HepG2 (cell line): ENCODE data around the gene FGF21. TPM values are rescaled to one million over a fixed set of nuclear protein-coding genes. Genes with fewer than 3 reads are reported as not detected.

ENCODE experiments used
- ASH2L ChIP-seq: fragments of 300-600, 200-600 bp; sonication (generic); IDR thresholded peaks from 2 replicates; pipeline ENCODE4 v1.7.0; 2017; ENCODE audit warnings: low read depth, mild to moderate bottlenecking, moderate library complexity, mixed read lengths, low read length; ENCODE audit not compliant: insufficient read length
- CCAR2 ChIP-seq: fragments of 200-400 bp; formaldehyde crosslinking; optimal IDR thresholded peaks from 2 replicates; pipeline ENCODE3; 2018; ENCODE audit warnings: low read depth, mild to moderate bottlenecking, low read length, moderate library complexity
- GLI4 ChIP-seq: sonication (generic); formaldehyde crosslinking; IDR thresholded peaks from 2 replicates; pipeline ENCODE4 v1.5.1; 2020; ENCODE audit warnings: missing genetic modification reagents, mild to moderate bottlenecking, moderate library complexity, borderline replicate concordance
- HHEX ChIP-seq: IDR thresholded peaks from 2 replicates; pipeline ENCODE4 v1.6.1; 2016; ENCODE audit warnings: control low read depth
- MED8 ChIP-seq: sonication (generic); formaldehyde crosslinking; IDR thresholded peaks from 2 replicates; pipeline ENCODE4 v1.8.1; 2023; ENCODE audit warnings: mild to moderate bottlenecking, missing genetic modification reagents; ENCODE audit not compliant: insufficient replicate concordance
- NFATC3 ChIP-seq: sonication (generic); formaldehyde crosslinking; IDR thresholded peaks from 2 replicates; pipeline ENCODE4 v1.5.1; 2020; ENCODE audit warnings: mild to moderate bottlenecking, missing genetic modification reagents
- RARG ChIP-seq: sonication (generic); formaldehyde crosslinking; IDR thresholded peaks from 2 replicates; pipeline ENCODE4 v1.4.0; 2020; ENCODE audit warnings: low read depth, mild to moderate bottlenecking, missing genetic modification reagents
- ZBTB7B ChIP-seq: sonication (generic); formaldehyde crosslinking; IDR thresholded peaks from 2 replicates; pipeline ENCODE4 v1.4.0; 2020; ENCODE audit warnings: missing genetic modification reagents
- ZFP62 ChIP-seq: sonication (generic); formaldehyde crosslinking; IDR thresholded peaks from 2 replicates; pipeline ENCODE4 v1.4.0; 2020; ENCODE audit warnings: missing genetic modification reagents
- ZNF10 ChIP-seq: sonication (generic); formaldehyde crosslinking; IDR thresholded peaks from 2 replicates; pipeline ENCODE4 v1.4.0; 2020; ENCODE audit warnings: mild to moderate bottlenecking, low read depth, missing genetic modification reagents, borderline replicate concordance
- ZNF329 ChIP-seq: sonication (generic); formaldehyde crosslinking; IDR thresholded peaks from 2 replicates; pipeline ENCODE4 v1.9.0; 2021; ENCODE audit warnings: low read depth, mild to moderate bottlenecking, missing genetic modification reagents
- ZNF546 ChIP-seq: sonication (generic); formaldehyde crosslinking; conservative IDR thresholded peaks from 2 replicates; pipeline ENCODE4 v1.8.1; 2023; ENCODE audit warnings: mild to moderate bottlenecking, missing genetic modification reagents
- ZNF670 ChIP-seq: sonication (generic); formaldehyde crosslinking; IDR thresholded peaks from 2 replicates; pipeline ENCODE4 v1.8.0; 2022; ENCODE audit warnings: mild to moderate bottlenecking, missing genetic modification reagents, borderline replicate concordance
- ZNF782 ChIP-seq: sonication (generic); formaldehyde crosslinking; IDR thresholded peaks from 2 replicates; pipeline ENCODE4 v1.4.0; 2020; ENCODE audit warnings: missing genetic modification reagents, mild to moderate bottlenecking, borderline replicate concordance
- ZNF850 ChIP-seq: sonication (generic); formaldehyde crosslinking; conservative IDR thresholded peaks from 2 replicates; pipeline ENCODE4 v1.9.0; 2021; ENCODE audit warnings: mild to moderate bottlenecking, missing genetic modification reagents
- ZSCAN30 ChIP-seq: sonication (generic); formaldehyde crosslinking; IDR thresholded peaks from 2 replicates; pipeline ENCODE4 v1.5.0; 2020; ENCODE audit warnings: mild to moderate bottlenecking, missing genetic modification reagents
- polyA plus RNA-seq, 8 experiments: library from polyadenylated mRNA; depleted of rRNA in 3 of 8; stranded (reverse) in 7 of 8; unstranded in 1 of 8; fragments of >200 nt; fragmentation: Illumina TruSeq in 4 of 8; extraction: Trizol in 4 of 8; gene quantifications; 2 replicates each; pipeline versions ENCODE4 v1.2.1 to v1.2.3, GENCODE V29; 2011 to 2016; ENCODE audit warnings: low read depth in 4 of 8, missing spikeins in 1 of 8, mixed read lengths in 1 of 8; ENCODE audit not compliant: insufficient read depth in 1 of 8
- total RNA-seq, 5 experiments: library from RNA; depleted of rRNA; stranded (reverse); fragments of >200 nt; fragmentation: Illumina TruSeq; extraction: Trizol; gene quantifications; 2 replicates each; pipeline ENCODE4 v1.2.3, GENCODE V29; 2016; ENCODE audit warnings: low read depth in 1 of 5
- TF ChIP-seq, protein P1 (sequence below): conservative IDR thresholded peaks from 2 replicates; pipeline ENCODE4 v1.6.1; 2018; ENCODE audit warnings: missing genetic modification reagents
- TF ChIP-seq, protein P2 (sequence below): sonication (generic); formaldehyde crosslinking; IDR thresholded peaks from 2 replicates; pipeline ENCODE4 v1.4.0; 2020; ENCODE audit warnings: missing genetic modification reagents
- TF ChIP-seq, protein P3 (sequence below): sonication (generic); formaldehyde crosslinking; conservative IDR thresholded peaks from 2 replicates; pipeline ENCODE4 v1.4.0; 2020; ENCODE audit warnings: missing genetic modification reagents
- TF ChIP-seq, protein P4 (sequence below): sonication (generic); formaldehyde crosslinking; IDR thresholded peaks from 2 replicates; pipeline ENCODE4 v1.9.0; 2021; ENCODE audit warnings: missing genetic modification reagents, mild to moderate bottlenecking, borderline replicate concordance
- TF ChIP-seq, protein P5 (sequence below): sonication (generic); formaldehyde crosslinking; IDR thresholded peaks from 2 replicates; pipeline ENCODE4 v1.5.0; 2020; ENCODE audit warnings: mild to moderate bottlenecking, missing genetic modification reagents, moderate library complexity

Gene FGF21
- total and polyA plus RNA-seq, 2 of the 13 experiments (the other 11 are each of a cell fraction or from before 2014, with no cell fraction given), result 0.17 TPM; not detected in 1

DNA sequence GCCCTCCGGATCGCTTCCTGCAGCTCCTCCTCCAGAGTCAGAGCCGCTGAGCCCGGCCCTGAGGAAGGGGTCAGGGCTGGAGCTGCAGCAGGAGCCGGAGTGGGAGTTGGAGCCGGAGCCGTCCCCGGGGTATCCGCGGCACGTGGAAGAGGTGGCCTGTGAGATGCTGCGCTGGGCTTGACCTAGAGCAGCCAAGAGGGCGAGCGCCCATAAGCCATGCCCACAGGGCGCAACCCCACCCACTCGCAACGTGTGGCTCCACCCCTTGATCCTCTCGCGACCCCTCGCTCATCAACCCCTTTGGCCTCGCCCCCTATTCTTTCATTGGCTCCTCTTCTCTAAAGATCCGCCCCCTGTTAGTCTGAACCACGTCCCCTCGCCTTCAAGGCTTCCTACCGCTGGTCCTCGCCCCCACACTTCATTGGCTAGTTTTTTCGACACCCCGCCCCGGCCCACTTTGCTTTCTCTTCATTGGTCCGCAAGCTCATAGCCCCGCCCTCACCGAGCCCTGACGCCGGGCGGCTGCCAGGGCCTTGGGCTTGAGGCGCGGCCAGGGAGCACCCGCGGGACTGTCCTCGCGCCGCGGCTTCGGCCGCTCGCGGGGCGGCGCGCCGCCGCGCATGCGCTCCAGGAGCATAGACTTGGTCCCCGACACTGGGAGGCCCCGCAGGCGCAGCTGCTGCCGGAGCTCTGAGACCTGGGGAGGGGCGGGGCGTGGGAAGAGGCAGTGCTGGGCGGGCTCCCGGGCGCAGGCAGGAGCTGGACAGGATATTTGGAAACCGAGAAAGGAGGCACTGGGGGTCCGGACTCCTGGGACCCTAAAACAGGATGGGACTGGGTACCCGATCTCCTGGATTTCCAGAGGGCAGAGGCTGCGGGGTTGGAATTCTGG lies 41.2 kb upstream of the FGF21 start (continued):
- TF ChIP-seq, protein P1, sequence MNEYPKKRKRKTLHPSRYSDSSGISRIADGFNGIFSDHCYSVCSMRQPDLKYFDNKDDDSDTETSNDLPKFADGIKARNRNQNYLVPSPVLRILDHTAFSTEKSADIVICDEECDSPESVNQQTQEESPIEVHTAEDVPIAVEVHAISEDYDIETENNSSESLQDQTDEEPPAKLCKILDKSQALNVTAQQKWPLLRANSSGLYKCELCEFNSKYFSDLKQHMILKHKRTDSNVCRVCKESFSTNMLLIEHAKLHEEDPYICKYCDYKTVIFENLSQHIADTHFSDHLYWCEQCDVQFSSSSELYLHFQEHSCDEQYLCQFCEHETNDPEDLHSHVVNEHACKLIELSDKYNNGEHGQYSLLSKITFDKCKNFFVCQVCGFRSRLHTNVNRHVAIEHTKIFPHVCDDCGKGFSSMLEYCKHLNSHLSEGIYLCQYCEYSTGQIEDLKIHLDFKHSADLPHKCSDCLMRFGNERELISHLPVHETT (CRISPR knock-in tag), result no peak
- TF ChIP-seq GLI4 (CRISPR knock-in tag), result peak; percentile 44; the same call in 1 of the 2 replicates
- no peak for TF ChIP-seq ZNF10
- TF ChIP-seq, protein P2, sequence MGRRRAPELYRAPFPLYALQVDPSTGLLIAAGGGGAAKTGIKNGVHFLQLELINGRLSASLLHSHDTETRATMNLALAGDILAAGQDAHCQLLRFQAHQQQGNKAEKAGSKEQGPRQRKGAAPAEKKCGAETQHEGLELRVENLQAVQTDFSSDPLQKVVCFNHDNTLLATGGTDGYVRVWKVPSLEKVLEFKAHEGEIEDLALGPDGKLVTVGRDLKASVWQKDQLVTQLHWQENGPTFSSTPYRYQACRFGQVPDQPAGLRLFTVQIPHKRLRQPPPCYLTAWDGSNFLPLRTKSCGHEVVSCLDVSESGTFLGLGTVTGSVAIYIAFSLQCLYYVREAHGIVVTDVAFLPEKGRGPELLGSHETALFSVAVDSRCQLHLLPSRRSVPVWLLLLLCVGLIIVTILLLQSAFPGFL, result no peak
- TF ChIP-seq ZNF670 (CRISPR knock-in tag), result no peak
- no peak for TF ChIP-seq ZNF546 (CRISPR knock-in tag)
- peak; percentile 37; the same call in 1 of the 2 replicates for TF ChIP-seq ZBTB7B (CRISPR knock-in tag)
- TF ChIP-seq, protein P3, sequence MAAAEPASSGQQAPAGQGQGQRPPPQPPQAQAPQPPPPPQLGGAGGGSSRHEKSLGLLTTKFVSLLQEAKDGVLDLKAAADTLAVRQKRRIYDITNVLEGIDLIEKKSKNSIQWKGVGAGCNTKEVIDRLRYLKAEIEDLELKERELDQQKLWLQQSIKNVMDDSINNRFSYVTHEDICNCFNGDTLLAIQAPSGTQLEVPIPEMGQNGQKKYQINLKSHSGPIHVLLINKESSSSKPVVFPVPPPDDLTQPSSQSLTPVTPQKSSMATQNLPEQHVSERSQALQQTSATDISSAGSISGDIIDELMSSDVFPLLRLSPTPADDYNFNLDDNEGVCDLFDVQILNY, result no peak
- TF ChIP-seq, protein P4, sequence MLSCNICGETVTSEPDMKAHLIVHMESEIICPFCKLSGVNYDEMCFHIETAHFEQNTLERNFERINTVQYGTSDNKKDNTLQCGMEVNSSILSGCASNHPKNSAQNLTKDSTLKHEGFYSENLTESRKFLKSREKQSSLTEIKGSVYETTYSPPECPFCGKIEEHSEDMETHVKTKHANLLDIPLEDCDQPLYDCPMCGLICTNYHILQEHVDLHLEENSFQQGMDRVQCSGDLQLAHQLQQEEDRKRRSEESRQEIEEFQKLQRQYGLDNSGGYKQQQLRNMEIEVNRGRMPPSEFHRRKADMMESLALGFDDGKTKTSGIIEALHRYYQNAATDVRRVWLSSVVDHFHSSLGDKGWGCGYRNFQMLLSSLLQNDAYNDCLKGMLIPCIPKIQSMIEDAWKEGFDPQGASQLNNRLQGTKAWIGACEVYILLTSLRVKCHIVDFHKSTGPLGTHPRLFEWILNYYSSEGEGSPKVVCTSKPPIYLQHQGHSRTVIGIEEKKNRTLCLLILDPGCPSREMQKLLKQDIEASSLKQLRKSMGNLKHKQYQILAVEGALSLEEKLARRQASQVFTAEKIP (CRISPR knock-in tag), result no peak
- TF ChIP-seq ASH2L, result no peak
- no peak; the same call in 1 of the 2 replicates for TF ChIP-seq ZNF850 (CRISPR knock-in tag)
- no peak for TF ChIP-seq ZFP62
- TF ChIP-seq, protein P5, sequence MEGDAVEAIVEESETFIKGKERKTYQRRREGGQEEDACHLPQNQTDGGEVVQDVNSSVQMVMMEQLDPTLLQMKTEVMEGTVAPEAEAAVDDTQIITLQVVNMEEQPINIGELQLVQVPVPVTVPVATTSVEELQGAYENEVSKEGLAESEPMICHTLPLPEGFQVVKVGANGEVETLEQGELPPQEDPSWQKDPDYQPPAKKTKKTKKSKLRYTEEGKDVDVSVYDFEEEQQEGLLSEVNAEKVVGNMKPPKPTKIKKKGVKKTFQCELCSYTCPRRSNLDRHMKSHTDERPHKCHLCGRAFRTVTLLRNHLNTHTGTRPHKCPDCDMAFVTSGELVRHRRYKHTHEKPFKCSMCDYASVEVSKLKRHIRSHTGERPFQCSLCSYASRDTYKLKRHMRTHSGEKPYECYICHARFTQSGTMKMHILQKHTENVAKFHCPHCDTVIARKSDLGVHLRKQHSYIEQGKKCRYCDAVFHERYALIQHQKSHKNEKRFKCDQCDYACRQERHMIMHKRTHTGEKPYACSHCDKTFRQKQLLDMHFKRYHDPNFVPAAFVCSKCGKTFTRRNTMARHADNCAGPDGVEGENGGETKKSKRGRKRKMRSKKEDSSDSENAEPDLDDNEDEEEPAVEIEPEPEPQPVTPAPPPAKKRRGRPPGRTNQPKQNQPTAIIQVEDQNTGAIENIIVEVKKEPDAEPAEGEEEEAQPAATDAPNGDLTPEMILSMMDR (CRISPR knock-in tag), result peak; percentile 23; the same call in 1 of the 2 replicates
- TF ChIP-seq MED8 (CRISPR knock-in tag), result no peak
- TF ChIP-seq HHEX (CRISPR knock-in tag), result no peak
- no peak for TF ChIP-seq ZSCAN30 (CRISPR knock-in tag)
- TF ChIP-seq ZNF329, result no peak
- no peak for TF ChIP-seq NFATC3 (CRISPR knock-in tag)
- TF ChIP-seq RARG (CRISPR knock-in tag), result no peak
- no peak for TF ChIP-seq CCAR2
- TF ChIP-seq ZNF782, result no peak; the same call in 1 of the 2 replicates
